GM13977 (cell line): Measurements from ENCODE around the gene METTL18.

Experiments
- DNase-seq: peaks from one replicate; pipeline ENCODE4 v3.0.0; 2012; ENCODE audit warnings: low spot score
- CTCF ChIP-seq: IDR thresholded peaks from 2 replicates; pipeline ENCODE4 v1.5.1; 2012; ENCODE audit warnings: mild to moderate bottlenecking, control low read depth; ENCODE audit not compliant: insufficient read depth; ENCODE audit errors: extremely low read depth, missing control alignments
- in situ Hi-C: fragments of 300-500 bp; cut with MboI; formaldehyde crosslinking; loops from one replicate; pipeline ENCODE4 v1.12.0; 2022; ENCODE audit warnings: low sequenced_read_pairs, low pct_unique_long_range_greater_than_20kb, mixed read lengths, inconsistent platforms; ENCODE audit not compliant: unreplicated experiment

Gene METTL18

GRCh38 chr1:169776440-169776839 lies 18.3 kb downstream of the METTL18 start:
- no peak for DNase-seq
- TF ChIP-seq CTCF = no peak
- in situ Hi-C loops = no loop called here

GRCh38 chr1:169768161-169768560 lies 26.5 kb downstream of the METTL18 start:
- in situ Hi-C loops = no loop called here
- DNase-seq = no peak
- no peak for TF ChIP-seq CTCF

- no peak for DNase-seq
- in situ Hi-C loops = no loop called here
- TF ChIP-seq CTCF = no peak
Observed at GRCh38 chr1:169765580-169766331, 29.0 kb downstream of the METTL18 start.

- in situ Hi-C loops = no loop called here
- DNase-seq = no peak
- TF ChIP-seq CTCF = no peak
Observed at GRCh38 chr1:169764919-169765318, 29.8 kb downstream of the METTL18 start.

GRCh38 chr1:169762699-169763098 lies 32.0 kb downstream of the METTL18 start:
- no peak for DNase-seq
- no peak for TF ChIP-seq CTCF
- in situ Hi-C loops = no loop called here

GRCh38 chr1:169759038-169759437 lies 35.7 kb downstream of the METTL18 start:
- no peak for TF ChIP-seq CTCF
- DNase-seq = no peak
- in situ Hi-C loops = no loop called here
